K562 (cell line): Measurements from ENCODE around the gene CALU. TPM values are rescaled to one million over a fixed set of nuclear protein-coding genes. Genes with fewer than 3 reads are reported as not detected.
A peak's percentile ranks its signal among the peaks of the same experiment; 100 is the strongest.

Experiments
- MCM2 ChIP-seq: fragments of 450-650 bp; IDR thresholded peaks from 2 replicates; pipeline ENCODE4 v1.6.1; 2017; ENCODE audit warnings: low read depth, mild to moderate bottlenecking
- MED1 ChIP-seq: sonication (generic); formaldehyde crosslinking; IDR thresholded peaks from 2 replicates; pipeline ENCODE4 v1.8.1; 2023; ENCODE audit warnings: missing genetic modification reagents, borderline replicate concordance
- PCBP1 ChIP-seq: fragments of 200-400 bp; formaldehyde crosslinking; IDR thresholded peaks from 2 replicates; pipeline ENCODE4 v1.6.1; 2018; ENCODE audit warnings: mild to moderate bottlenecking, low read depth, low read length; ENCODE audit not compliant: poor library complexity, severe bottlenecking
- RERE ChIP-seq: sonication (generic); formaldehyde crosslinking; IDR thresholded peaks from 2 replicates; pipeline ENCODE4 v1.8.0; 2023; ENCODE audit warnings: missing genetic modification reagents, mild to moderate bottlenecking, borderline replicate concordance
- TEAD1 ChIP-seq, 2 experiments: fragments of 450-650 bp in 1 of 2; sonication (generic) in 1 of 2; formaldehyde crosslinking; IDR thresholded peaks; 2 replicates each; pipeline versions ENCODE4 v1.4.0 to v1.8.0; 2020 to 2022; ENCODE audit warnings: mild to moderate bottlenecking in 2 of 2, missing genetic modification reagents in 1 of 2
- THRA ChIP-seq: fragments of 450-650 bp; IDR thresholded peaks from 2 replicates; pipeline ENCODE4 v1.6.1; 2017; ENCODE audit warnings: mild to moderate bottlenecking, moderate library complexity
- ZNF561 ChIP-seq: fragments of 450-650 bp; formaldehyde crosslinking; conservative IDR thresholded peaks from 2 replicates; pipeline ENCODE4 v1.4.0; 2020; ENCODE audit warnings: mild to moderate bottlenecking, moderate library complexity
- polyA plus RNA-seq, 8 experiments: library from polyadenylated mRNA; depleted of rRNA in 4 of 8; stranded (reverse) in 5 of 8; unstranded in 3 of 8; fragments of >200 nt; fragmentation: Nextera tagmentation in 2 of 8; fragmentation: Illumina TruSeq in 1 of 8; extraction: Ambion mirVana in 2 of 8; extraction: Trizol in 1 of 8; gene quantifications; 2 replicates each; pipeline versions ENCODE4 v1.2.1 to v1.2.3, GENCODE V29; 2011 to 2014; ENCODE audit warnings: inconsistent platforms in 1 of 8, missing spikeins in 1 of 8
- total RNA-seq, 7 experiments: library from RNA; depleted of rRNA in 6 of 7; stranded (reverse); fragments of >200 nt in 6 of 7; fragmentation: Illumina TruSeq in 2 of 7; extraction: Trizol in 2 of 7; gene quantifications; 2 replicates each; pipeline versions ENCODE4 v1.2.1 to v1.2.3, GENCODE V29; 2011 to 2021; ENCODE audit warnings: low replicate concordance in 1 of 7

Gene CALU
- total and polyA plus RNA-seq, 9 of the 15 experiments (the other 6 are each of a cell fraction or from before 2014, with no cell fraction given), result 166 to 286 (median 215) TPM

DNA sequence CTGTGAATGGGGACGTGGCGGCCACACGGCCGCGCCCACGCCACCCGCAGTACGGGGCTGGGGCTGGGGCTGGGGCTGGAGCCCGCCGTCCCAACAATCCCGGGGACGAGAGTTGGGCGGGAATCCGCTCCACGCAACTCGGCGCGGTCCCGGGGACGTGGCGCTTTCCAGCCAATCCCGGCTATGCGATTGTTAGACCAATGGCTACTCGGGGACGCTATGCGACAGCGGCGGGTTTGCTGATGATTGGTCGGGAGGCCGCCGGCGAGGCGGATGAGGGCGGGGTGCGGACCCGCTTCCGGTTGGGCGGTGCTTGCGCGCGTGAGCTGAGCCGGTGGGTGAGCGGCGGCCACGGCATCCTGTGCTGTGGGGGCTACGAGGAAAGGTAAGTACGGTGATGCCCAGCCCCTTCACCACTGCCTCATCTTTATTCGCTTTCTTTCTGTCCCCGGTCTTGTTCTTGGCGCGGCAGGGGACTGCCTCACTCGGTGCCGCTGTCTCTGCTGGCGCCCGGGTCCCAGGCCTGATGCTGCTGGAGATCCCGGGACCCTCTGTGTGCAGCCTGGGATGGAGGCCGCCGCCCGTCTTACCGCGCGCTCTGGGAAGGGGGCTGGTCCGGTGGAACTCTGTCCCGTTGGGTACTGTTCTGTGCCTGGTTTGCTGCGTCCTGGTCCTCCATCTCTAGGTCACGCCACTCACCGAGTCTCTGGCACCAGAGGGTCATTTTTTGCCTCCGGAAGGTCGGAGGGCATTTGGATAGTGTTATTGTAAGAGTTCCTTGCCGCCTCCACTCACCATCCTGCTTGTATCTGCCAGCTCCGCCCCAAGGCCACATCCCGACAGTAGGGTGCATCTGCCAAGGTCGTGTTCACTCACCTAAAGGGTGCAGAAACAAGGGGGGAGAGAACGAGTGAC, at the start of gene CALU (continued):
- TF ChIP-seq PCBP1, result peak; percentile 92
- TF ChIP-seq TEAD1 (CRISPR knock-in tag; IDR thresholded peaks at IDR 0.05), result peak in 1 of 2 experiments; percentile 94; a peak in 2 of 4 replicates
- no peak for TF ChIP-seq ZNF561 (CRISPR knock-in tag)
- peak; percentile 82; the same call in 1 of the 2 replicates for TF ChIP-seq MED1 (CRISPR knock-in tag)
- no peak for TF ChIP-seq THRA
- no peak for TF ChIP-seq RERE
- TF ChIP-seq MCM2, result no peak
